HG03565 (cell line): ENCODE measurements around the gene PDZRN3.

Experiments used
- ATAC-seq: cut with Tn5 transposase; IDR thresholded peaks from one replicate; pipeline ENCODE4 v1.9.1; 2021; ENCODE audit warnings: mild to moderate bottlenecking, moderate library complexity; ENCODE audit not compliant: unreplicated experiment

Gene PDZRN3

GRCh38 chr3:73624821-73625665, at the start of gene PDZRN3:
TSS of gene PDZRN3 (minus strand) at chr3:73624941.
- no peak for ATAC-seq

GRCh38 chr3:73674280-73674679, 49.5 kb upstream of the PDZRN3 start:
- ATAC-seq: no peak

- ATAC-seq: no peak
Measured at GRCh38 chr3:73669260-73669659, 44.5 kb upstream of the PDZRN3 start.

GRCh38 chr3:73668391-73668790, 43.6 kb upstream of the PDZRN3 start:
- no peak for ATAC-seq

- no peak for ATAC-seq
Measured at GRCh38 chr3:73667889-73668288, 43.1 kb upstream of the PDZRN3 start.

- ATAC-seq: no peak
Measured at GRCh38 chr3:73665286-73665685, 40.5 kb upstream of the PDZRN3 start.

- ATAC-seq: no peak
Measured at GRCh38 chr3:73664389-73664788, 39.6 kb upstream of the PDZRN3 start.

GRCh38 chr3:73663495-73663894, 38.8 kb upstream of the PDZRN3 start:
- no peak for ATAC-seq

GRCh38 chr3:73661265-73661664, 36.5 kb upstream of the PDZRN3 start:
- no peak for ATAC-seq

- no peak for ATAC-seq
Measured at GRCh38 chr3:73658227-73658626, 33.5 kb upstream of the PDZRN3 start.

GRCh38 chr3:73657186-73657585, 32.4 kb upstream of the PDZRN3 start:
- no peak for ATAC-seq

- ATAC-seq: no peak
Measured at GRCh38 chr3:73656241-73656890, 31.6 kb upstream of the PDZRN3 start.

- ATAC-seq: no peak
Measured at GRCh38 chr3:73655197-73655596, 30.5 kb upstream of the PDZRN3 start.

GRCh38 chr3:73653877-73654276, 29.1 kb upstream of the PDZRN3 start:
- no peak for ATAC-seq

- no peak for ATAC-seq
Measured at GRCh38 chr3:73653351-73653750, 28.6 kb upstream of the PDZRN3 start.

- ATAC-seq: no peak
Measured at GRCh38 chr3:73652896-73653295, 28.2 kb upstream of the PDZRN3 start.

- ATAC-seq: no peak
Measured at GRCh38 chr3:73637042-73637441, 12.3 kb upstream of the PDZRN3 start.

GRCh38 chr3:73635254-73635653, 10.5 kb upstream of the PDZRN3 start:
- ATAC-seq: no peak

GRCh38 chr3:73633916-73634344, 9.2 kb upstream of the PDZRN3 start:
- ATAC-seq: no peak

- no peak for ATAC-seq
Measured at GRCh38 chr3:73633453-73633852, 8.7 kb upstream of the PDZRN3 start.

GRCh38 chr3:73626106-73626505, 1.4 kb upstream of the PDZRN3 start:
- no peak for ATAC-seq
